SHP77 (cell line): ENCODE results near the gene SURF2.
"Not testable (repeated sequence)": the region's sequence is repeated elsewhere in the genome, so short reads cannot be mapped to it uniquely, and the experiment has no call there.

Experiments used
- DNase-seq, 2 experiments: peaks; one replicate each; lab custom pipeline; 2025; lab: John Stamatoyannopoulos, UW

Gene SURF2

DNA sequence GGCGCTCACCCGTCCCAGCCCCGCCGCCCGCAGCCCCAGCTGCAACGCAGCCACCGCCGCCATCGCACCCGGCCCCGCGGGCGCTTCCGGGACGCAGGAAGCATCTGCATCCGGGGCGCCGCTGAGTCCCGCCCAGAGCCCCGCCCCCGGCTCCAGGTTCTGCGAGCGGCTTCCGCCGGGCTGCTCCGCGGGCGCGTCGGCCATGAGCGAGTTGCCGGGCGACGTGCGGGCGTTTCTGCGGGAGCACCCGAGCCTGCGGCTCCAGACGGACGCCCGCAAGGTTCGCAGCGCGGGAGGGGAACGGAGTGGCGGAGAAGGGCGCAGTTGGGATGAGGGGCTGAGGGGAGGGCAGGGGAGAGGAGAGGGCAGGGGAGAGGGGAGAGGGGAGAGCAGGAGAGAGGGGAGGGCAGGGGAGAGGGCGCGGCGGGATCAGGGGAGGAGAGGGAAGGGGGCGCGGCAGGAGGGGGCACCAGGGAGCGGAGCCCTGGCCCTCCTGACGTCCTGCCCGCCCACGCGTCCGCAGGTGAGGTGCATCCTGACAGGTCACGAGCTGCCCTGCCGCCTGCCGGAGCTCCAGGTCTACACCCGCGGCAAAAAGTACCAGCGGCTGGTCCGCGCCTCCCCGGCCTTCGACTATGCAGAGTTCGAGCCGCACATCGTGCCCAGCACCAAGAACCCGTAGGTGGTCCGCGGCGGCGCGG lies at the start of gene SURF2, which contains the start of gene SURF1:
SURF2 (plus strand) TSS at position 160 of the 701 bp plus-strand sequence; CDS start at position 203, 43 bp downstream.
SURF1 (minus strand) TSS at position 97 of the 701 bp plus-strand sequence; CDS start at position 63, 34 bp downstream.
- DNase-seq = peak; percentile 68 to 88

DNA sequence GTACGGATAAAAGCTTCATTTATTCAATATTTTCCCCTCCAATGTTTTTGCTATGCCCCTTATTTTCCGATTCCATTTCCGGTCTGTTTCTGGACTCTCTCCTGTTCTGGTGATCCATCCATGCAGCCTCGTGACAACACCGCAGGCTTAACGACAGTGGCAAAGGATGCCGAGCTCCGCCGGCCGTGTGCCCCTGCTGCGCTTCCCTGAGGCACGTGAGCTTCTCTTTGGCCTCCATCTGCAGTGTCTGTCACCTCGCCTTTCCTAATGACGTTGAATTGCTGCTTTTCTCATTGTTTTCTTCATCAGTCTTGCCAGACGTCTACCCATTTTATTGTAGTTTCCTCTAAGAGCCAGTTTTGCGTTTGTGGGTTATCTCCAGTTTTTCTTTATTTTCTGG lies 49.0 kb upstream of the SURF2 start:
- DNase-seq = no peak

DNA sequence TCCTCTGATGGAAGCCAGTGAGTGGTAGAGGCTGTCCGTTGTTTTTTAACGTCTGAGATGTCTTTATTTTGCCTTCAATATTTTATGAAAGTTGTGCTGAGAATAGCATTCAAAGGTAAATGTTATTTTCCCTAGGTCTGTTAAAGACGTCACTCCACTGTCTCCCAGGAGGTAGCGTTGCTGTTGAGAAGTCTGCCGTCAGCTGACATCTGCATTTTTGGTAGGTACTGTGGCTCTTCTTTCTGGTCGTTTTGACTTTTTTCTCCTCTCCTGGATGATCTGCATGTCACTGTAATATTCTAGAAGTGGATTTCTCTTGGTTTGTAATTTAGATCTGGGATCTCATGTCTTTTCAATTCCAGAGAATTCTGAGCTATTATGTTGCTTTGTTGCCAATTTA lies 46.7 kb upstream of the SURF2 start:
- DNase-seq = no peak

DNA sequence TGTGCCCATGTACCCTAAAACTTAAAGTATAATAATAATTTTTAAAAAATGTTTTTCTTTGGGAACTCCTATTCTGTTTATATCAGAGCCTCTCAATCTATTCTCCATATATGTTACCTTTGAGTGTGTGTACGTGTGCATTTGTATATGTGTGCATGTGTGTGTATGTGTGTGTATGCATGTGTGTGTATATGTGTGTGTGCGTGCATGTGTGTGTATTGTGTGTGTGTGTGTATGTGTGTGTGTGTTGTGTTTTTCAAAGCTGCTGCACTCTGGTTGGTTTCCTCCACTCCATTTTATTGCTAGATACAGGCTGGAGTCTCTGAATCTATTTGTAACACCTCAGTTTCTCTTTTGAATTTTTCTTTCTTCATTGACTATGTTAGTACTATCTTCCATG lies 40.4 kb upstream of the SURF2 start:
- DNase-seq = no peak

DNA sequence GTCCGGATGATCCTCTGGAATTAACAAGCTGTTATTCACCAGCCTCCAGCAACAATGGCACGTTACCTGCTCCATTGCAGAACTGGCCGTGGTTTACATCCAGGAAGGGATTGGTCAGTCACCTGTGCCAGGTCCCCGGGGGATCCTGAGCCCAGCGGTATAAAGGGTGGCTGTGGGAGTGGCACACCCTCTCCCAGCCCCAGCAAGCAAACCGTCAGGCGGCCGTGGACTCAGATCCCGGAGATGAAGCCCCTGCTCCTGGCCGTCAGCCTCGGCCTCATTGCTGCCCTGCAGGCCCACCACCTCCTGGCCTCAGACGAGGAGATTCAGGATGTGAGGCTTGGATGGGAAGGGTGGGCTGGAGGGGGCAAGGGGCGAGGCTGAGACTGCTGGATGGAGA lies 38.8 kb upstream of the SURF2 start:
- DNase-seq = not testable (repeated sequence)

DNA sequence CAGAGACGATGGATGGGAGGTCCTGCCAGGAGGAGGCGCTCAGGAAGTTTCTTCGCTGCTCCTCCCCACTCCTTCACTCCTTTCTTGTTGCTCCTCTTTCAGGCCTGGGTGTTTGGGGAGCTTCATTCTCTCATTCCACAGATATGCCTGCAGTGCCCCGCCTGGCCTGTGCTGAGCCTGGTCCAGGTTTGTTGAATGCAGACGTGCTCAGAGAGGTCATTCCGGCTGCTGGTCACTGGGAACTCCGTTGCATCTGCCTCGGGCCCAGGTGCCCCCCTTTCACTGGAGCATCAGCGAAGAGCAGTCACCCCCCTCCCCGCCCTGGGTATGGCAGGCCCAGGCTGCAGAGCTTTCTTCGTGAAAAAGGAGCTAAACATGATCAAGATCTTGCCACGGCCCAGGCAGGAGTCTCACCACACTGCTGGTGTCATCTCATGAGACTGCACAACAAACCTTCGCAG lies 35.9 kb upstream of the SURF2 start:
- DNase-seq = no peak

DNA sequence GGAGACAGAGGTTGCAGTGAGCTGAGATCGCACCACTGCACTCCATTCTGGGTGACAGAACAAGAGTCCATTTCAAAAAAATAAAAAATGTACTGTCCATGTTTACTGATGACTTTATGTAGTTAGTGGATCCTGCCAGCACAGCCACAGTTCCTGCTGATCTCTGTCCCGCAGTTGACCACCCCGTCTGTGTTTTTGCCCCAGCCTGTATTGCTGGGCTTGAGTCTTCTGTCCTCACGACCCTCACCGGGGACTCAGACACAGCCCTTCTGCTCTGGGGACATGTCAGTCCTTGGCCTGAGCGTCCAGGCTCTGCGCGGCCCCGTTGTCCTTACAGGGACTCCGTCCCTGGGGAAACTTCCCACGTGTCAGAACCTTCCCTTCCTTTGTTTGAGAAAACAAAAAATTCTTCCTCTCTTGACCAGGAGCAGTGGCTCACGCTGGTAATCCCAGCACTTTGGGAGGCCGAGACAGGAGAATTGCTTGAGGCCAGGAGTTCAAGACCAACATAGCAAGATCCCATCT lies 34.9 kb upstream of the SURF2 start:
- no peak for DNase-seq

DNA sequence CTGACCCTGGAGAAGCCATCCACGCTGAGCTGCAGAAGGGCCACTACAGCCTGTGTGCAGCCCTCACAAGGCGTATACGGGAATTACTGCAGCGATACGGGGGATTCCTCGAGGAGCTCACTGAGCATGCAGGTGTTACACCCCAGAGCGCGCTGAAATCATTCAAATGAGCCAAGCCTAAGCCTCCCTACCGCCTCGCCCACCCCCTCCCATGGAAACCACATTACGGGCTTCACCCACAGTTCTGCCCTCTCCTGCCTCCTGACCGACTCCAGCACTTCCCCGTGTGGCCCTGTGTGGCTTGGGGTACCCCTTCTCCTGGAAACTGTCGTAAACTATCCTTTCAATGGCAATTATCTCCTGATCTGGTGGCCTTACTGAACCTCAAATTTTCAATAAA lies 33.6 kb upstream of the SURF2 start:
- no peak for DNase-seq

DNA sequence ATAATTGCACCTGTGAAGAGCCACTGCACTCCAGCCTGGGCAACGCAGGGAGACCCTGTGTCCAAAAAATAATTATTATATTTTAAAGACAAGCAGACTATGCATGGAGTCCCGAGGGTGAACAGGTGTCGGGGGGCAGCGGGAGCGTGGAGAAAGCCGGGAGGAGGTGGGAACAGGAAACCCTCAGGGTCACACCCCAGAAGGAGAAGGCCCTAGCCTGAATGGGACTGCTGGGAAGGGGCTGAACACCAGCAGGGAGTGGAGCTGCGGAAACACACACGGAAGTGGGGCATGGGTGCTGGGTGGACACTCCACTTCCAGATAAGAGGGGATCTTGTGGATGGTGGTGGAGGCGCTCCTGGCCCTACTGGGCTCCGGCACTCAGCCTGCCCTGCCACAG lies 33.1 kb upstream of the SURF2 start:
- DNase-seq = no peak

DNA sequence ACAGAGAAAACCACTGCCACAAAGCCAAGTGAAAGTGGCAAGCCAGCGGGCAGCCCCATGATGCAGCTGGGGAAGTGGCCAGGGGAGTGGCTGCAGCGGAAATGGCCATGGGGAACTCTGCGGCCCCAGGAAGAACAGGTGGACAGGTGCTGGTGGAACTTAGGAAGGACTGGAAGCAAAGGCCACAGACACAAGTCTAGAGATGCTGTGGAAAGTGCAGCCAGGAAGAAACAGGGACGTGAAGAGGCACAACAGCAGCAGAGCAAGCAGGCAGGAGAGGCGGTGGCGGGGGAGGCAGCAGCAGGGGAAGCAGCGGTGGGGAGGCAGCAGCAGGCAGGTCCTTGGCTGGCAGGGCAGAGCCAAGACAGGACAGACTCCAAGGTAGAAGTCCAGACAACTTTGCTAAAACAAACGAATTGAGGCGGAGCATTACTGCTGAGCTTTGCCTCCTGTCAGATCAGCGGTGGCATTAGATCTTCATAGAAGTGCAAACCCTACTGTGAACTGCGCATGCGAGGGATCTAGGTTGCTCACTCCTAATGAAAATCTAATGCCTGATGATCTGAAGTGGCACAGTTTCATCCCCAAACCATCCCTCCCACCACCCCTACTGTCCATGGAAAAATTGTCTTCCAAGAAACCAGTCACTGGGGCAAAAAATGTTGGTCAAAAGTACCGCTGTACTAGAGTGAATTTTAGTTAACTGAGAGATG lies 32.2 kb upstream of the SURF2 start:
- DNase-seq = no peak

DNA sequence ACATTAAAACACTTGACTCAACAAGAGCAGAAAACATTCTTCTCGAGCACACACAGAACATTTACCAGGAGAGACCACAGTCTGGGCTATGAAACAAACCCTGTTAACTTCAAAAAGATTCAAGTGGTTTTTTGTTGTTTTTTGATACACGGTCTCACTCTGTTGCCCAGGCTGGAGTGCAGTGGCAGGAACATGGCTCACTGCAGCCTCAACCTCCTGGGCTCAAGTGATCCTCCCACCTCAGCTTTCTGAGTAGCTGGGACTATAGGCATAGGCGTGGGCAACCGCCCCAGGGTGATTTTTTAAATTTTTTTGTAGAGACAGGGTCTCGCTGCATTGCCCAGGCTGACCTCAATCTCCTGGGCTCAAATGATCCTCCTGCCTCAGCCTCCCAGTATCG lies 29.3 kb upstream of the SURF2 start:
- not testable (repeated sequence) for DNase-seq

DNA sequence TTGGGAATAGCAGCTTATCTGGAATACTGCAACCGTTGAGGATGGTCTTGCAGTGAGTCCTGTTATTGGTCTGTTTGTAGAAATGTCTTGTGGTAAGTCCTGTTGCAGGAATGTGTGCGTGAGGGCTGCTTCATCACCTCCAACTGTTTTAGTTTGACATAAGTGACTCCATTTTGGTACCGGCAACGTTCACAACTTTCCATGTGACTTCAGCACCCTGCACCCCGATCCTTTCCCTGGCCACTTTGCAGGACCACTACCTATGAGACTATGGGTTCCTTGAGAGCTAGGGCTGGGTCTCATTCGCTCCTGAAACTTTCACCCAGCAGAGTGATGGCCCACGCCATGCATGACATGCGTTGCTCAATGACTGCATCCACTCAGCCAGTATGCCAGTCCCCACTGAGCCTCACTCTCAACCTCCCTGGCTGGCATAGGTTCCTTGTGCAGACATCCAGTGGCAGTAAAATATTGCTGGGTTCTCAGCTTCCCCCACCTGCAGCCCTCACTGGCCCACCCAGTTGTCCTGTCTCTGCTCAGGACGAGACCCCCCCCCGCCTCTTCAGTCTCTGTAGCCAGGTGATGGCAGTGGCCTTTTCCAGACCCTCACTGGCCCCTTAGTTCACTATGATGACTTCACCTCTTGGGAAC lies 28.4 kb upstream of the SURF2 start:
- DNase-seq = no peak

DNA sequence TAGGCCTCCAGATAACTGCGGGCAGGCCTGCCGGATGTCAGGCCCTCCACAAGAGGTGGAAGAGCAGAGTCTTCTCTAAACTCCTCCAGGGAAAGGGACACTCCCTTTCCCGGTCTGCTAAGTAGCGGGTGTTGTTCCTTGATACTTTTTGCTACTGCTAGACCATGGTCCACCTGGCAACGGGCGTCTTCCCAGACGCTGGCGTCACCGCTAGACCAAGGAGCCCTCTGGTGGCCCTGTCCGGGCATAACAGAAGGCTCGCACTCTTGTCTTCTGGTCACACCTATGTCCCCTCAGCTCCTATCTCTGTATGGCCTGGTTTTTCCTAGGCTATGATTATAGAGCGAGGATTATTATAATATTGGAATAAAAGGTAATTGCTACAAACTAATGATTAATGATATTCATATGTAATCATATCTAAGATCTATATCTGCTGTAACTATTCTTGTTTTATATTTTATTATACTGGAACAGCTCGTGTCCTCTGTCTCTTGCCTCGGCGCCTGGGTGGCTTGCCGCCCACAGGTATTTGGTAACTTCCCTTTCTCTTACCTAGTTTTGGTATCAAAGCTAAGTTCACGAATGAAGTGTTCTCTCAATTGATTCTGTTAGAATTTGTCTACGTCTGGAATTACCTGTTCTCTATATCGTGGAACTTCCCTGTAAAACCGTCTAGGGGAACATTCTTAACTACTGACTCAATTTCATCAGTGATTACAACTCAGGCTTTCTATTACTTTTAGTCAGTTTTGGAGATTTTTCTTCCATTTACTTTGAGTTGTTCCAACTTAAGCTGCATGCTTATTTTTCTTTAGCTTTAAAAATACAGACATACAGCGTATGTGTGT lies 26.8 kb upstream of the SURF2 start:
- not testable (repeated sequence) for DNase-seq

DNA sequence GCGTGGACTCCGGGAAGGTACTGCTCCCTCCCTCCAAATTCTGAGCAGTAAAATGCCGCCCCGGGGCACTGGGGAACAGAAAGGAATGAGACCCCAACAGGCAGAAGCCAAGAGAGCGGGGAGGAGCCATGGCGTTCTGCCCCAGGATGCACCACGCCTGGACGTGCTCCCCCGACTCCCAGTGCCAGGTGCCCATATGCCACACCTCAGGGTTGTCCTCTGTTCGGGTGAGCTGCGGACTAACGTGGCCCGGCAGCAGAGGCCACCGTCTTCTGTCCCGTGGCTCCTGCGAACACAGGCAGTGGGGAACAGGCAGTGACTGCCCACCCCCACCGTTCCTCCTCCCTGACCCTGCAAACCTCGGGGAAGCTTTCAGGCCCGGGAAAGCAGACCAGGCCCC lies 25.1 kb upstream of the SURF2 start:
- no peak for DNase-seq

DNA sequence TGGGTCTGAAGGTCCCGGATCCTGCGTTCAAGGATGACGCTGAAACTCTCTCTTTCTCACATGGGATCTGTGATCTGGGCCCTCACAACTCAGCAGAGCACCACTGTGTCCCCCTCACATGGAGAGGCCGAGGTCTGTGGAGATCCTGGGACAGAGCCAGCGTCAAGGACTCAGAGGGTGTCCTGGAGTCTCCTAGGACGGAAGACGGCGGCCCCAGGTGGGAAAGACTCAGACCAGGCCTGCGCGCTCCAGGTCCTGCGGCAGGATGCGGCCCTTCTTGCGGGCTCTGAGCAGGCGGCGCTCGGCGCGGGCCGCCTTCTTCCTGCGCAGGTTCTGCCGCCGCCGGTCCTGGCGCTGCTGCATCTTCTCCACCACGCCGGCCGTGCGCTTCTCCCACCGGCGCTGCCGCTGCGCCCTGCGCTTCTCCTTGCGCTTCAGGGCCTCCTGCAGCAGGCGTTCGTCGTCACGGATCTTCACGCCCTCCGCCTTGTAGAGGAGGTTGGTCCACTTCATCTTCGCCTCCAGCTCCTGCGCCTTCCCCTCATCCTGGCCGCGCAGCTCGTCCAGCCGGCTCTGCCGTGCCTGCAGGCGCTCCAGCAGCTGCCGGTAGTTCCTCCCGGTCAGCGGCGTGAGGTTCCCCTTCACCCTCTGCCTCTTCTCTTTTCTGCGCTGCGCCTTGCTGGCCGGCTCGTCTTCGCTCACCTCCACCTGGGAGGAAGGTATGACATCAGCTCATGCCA lies 24.5 kb upstream of the SURF2 start:
- DNase-seq = no peak

DNA sequence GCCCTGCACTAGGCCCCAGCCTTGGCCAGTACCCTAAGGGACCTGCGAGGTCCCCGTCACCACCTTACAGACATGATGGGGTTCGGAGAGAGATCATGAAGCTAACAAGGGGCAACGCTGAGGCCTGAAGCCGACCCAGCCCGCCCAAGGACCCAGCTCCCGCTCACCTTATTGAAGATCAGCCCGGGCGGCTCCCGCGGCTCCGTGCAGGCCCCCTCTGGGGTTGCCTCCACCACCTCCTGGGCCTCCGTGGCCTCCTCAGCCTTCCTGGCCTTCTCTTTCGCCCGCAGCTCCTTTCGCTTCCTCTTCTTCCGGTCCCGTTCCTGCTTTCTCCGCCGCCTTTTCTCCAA lies 24.0 kb upstream of the SURF2 start:
- DNase-seq = no peak

DNA sequence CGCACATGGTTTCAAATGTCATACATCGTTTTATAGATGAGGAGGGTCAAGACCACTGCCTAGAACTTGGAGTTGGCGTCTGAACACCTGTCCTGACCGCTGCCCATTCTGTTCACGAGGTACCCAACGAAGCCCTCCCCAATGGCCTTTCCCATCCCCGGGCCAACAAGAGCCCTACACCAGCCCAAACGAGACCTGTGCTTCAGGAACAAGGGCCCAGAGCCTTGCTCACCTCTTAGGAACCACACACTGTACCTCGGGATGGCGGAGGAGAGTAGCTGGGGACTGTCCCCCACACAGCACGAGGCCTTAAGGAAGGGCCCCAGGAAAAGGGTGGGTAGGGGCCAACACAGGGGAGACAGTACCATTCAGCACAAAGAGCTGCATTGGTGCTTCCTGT lies 23.3 kb upstream of the SURF2 start:
- DNase-seq = no peak

DNA sequence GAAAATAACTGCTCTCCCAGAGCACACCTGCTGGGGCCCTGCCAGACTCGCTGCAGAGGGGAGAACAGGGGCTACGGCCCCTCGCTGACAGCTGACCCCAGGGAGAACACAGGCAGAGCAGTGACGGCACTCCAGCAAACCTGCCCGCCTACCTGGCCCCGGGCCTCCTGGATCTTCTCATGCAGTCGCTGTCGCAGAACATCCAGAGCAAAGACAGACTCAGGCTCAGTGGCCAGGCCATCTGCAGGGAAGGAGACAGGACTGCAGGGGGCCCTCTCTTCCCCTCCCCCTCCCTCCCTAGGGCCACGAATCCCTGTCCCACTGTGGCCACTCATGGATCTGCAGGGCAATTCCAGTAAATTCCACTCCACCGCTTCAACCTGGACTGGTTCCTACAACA lies 22.8 kb upstream of the SURF2 start:
- DNase-seq = no peak

DNA sequence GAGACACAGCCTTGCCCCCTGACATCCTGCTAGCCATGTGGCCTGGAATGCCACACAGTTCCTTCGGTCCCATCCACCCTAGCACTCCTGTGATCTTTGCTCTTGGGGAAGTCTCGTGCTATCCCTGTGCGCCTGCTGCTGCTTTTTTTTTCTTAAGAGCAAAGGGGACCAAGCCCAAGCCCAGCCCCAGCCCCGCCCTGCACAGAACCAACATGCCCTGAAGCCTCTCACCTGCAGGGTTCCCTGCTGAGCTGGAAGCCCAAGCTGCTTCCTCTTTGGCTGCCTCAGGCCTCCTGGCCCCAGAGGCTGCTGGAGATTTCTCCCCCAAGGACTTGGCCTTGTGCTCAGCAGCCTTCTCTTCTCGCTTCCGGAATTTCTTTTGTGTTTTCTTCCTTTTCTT lies 22.2 kb upstream of the SURF2 start:
- DNase-seq = no peak

DNA sequence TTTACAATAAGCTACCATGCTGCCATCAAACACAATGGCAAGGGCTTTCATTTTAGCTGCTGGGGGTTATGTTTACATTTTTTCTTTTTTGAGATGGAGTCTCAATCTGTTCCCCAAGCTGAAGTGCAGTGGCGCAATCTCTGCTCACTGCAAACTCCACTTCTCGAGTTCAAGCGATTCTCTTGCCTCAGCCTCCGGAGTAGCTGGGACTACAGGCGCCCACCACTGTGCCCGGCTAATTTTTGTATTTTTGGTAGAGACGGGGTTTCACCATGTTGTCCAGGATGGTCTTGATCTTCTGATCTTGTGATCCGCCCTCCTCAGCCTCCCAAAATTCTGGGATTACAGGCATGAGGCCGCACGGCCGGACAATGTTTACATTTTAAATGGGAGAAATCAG lies 21.5 kb upstream of the SURF2 start:
- DNase-seq = not testable (repeated sequence)
